ENCODE results near the gene ADAM29.
"Not testable (repeated sequence)": the region's sequence is repeated elsewhere in the genome, so short reads cannot be mapped to it uniquely, and the experiment has no call there.

Gene ADAM29

DNA sequence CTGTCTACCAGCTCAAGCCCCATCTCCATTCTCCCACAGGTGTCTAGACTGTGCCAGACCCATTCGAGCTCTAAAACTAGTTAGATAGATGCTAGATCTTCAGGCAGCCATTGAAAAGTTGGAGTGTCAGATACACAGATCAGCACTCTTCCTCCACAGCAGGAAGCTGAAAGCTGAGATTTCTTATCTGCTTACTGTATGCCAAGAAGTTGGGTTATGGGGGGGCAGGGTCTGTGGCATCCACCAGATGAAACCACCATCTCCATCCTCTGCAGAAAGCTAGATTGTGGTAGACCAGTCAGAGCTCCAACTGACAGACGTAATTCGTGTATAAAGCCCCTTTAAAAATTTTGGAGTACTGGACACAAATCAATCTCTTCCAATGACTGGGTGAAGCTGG, 54.8 kb downstream of the ADAM29 start:
- FAIRE-seq: no peak

DNA sequence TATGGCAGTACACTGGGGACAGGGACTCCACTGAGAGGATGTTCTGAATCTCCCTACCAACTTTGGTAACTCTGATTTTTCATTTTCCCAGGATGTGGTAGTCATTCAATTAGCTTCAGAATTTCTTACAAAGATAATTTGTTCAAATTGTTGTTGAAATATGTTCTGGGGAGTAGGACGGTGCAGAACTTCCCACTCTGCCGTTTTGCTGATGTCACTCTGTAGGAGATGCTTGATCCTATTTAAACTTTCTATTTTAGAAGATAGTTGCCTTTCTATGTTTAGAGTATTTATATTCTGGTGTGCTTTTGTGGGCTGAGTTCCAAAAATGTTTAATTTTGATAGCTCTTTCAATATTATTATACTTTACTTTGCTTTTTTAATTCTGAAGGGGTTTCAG, 55.2 kb downstream of the ADAM29 start:
- no peak for FAIRE-seq

DNA sequence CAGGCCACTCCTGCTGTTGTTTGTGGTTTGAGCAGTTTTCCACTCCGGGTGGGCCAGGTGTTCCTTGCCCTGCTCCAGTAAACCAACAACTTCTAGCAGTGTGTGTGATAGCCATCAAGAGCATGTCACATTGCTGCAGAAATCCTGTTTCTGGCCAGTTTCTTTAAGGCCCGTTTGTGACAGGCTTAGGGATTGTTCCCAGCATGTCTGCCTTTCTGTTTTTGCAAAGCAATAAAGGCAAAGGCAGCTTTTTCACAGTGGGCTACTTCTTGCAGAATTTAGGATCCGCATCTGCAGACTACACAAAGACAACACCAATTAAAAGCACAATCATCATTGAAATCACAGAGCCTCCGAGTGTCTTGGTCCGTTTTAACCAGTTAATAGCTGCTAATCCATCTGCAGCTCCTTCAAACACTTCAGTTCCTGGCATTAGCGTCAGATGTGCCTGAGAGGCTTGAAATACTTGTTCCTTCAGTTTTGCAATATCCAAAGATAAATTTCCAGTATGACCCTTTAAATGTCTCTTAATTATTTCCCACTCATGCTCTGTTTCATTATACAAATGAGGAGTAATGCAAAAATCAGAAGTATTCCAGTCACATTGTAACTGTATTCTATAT, 65.1 kb downstream of the ADAM29 start:
- FAIRE-seq: no peak

DNA sequence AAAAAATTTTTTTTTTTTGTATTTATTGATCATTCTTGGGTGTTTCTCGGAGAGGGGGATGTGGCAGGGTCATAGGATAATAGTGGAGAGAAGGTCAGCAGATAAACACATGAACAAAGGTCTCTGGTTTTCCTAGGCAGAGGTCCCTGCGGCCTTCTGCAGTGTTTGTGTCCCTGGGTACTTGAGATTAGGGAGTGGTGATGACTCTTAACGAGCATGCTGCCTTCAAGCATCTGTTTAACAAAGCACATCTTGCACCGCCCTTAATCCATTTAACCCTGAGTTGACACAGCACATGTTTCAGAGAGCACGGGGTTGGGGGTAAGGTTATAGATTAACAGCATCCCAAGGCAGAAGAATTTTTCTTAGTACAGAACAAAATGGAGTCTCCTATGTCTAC, 65.7 kb downstream of the ADAM29 start:
- FAIRE-seq: not testable (repeated sequence)

DNA sequence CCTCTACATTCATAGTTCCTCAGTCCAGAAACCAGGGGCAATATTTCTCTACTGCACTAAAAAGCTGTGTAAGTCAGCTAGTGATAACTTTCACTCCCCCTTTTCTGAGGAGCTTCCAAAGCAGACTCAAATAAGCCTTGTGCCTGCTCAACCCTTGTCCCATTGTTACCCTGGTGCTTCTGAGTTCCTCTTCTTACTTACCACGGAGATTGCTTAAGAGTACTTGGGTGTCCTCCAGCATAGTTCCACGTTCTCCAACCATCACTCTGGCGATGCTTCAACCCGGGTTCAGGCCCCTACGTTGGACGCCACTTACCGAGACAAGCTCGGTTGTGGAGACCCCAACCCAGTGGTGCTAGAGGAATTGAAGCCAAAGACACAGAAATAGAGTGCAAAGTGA, 71.6 kb downstream of the ADAM29 start:
- FAIRE-seq: no peak

DNA sequence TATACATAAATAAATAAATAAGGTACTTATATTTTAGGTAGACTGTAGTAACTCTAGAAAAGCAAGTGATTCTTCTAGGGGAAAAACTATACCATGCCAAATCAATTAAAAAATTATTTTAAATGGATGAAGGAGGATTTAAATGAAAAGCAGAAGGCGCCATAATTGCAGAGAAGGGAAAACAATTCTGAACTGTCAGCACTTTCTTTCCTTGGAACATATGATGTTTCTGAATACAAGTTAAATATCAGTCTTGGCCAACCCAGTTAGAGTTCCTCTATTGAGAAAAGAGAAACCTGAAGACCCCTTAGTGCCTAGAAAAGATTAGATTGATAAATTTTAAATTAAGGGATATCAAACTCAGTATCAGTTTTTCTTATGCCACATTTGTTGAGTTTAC, 75.8 kb downstream of the ADAM29 start:
- FAIRE-seq: no peak

DNA sequence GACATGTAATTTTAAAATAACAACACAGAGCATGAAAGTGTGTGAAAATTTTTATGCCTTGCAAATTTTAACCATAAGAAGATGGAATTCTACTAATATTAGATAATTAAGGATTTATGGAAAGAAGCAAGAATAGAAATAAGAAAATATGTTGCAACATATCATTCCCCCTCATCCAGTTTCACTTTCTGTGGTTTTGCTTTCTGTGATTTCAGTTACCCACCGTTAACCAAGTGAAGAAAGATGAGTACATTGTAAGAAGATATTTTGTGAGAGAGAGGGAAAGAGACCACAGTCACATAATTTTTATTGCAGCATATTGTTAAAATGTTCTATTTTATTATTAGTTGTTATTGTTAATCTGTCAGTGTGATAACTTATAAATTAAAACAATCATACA, 77.9 kb downstream of the ADAM29 start:
- no peak for FAIRE-seq

DNA sequence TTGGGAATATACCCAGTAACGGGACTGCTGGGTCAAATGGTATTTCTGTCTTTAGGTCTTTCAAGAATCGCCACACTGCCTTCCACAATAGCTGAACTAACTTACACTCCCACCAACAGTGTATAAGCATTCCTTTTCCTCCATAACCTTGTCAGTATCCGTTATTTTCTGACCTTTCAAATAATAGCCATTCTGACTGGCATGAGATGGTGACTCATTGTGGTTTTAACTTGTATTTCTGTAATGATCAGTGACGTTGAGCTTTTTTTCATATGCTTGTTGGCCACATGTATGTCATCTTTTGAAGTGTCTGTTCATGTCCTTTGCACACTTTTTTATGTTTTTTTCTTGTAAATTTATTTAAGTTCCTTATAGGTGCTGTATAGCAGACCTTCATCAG, 81.2 kb downstream of the ADAM29 start:
- no peak for FAIRE-seq

DNA sequence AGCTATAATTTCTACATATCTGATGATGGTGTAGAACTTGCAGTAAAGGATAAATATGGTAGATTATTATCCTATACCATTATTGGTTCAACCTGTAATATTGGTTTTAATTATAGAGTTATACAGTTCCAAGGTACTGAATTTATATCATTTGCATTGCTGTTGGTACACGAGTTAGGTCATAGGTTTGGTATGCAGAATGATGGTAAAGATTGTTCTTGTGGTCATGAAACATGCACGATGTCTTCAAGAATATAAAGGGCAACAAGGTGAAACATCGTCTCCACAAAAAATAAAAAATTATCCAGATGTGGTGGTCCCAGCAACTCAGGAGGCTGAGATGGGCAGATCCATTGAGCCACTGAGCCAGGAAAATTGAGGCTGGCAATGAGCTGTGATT, 99.6 kb downstream of the ADAM29 start:
- FAIRE-seq: no peak

DNA sequence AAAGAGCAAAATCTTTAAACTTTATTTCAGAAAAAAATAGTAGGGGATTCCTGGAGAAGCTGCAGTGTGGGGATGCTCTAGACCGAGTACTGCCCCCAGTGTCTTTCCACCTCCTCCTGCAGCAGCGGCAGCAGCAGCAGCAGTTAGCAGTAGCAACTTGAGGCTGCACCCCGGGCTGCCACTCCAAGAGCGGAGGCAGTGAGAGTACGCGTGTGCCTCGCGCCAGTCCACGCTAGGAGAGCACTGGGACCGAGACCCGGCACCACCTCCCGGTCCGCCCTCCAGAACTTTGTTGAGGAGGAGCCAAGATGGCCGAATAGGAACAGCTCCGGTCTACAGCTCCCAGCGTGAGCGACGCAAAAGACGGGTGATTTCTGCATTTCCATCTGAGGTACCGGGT, 101.3 kb downstream of the ADAM29 start:
- FAIRE-seq: not testable (repeated sequence)
